RWPE2 (cell line): ENCODE data around the gene KASH5.
A peak's percentile ranks its signal among the peaks of the same experiment; 100 is the strongest.
"Not testable (repeated sequence)": the region's sequence is repeated elsewhere in the genome, so short reads cannot be mapped to it uniquely, and the experiment has no call there.

Experiments
- ATAC-seq: fragments of 200-7000 bp; cut with Tn5 transposase; 3 replicates; pipeline ENCODE4 v1.9.1; 2021; ENCODE audit warnings: low read depth
- DNase-seq: peaks from one replicate; pipeline ENCODE4 v3.0.0-alpha.2; 2020; ENCODE audit warnings: low spot score
- H3K27ac ChIP-seq: fragments of 450-650 bp; 2 replicates; pipeline ENCODE4 v1.5.1; 2017; ENCODE audit warnings: mild to moderate bottlenecking; ENCODE audit not compliant: poor library complexity, severe bottlenecking
- H3K27me3 ChIP-seq: fragments of 250-450 bp; sonication (Bioruptor Pico); 2 replicates; pipeline ENCODE4 v1.5.1; 2021; ENCODE audit warnings: mild to moderate bottlenecking, moderate library complexity; ENCODE audit not compliant: insufficient read depth, poor library complexity, severe bottlenecking
- H3K36me3 ChIP-seq: fragments of 250-450 bp; sonication (Bioruptor Pico); 2 replicates; pipeline ENCODE4 v1.5.1; 2020; ENCODE audit warnings: low read depth, mild to moderate bottlenecking, moderate library complexity
- H3K4me1 ChIP-seq: fragments of 250-450 bp; sonication (Bioruptor Pico); 2 replicates; pipeline ENCODE4 v1.5.1; 2021; ENCODE audit warnings: mild to moderate bottlenecking, moderate library complexity; ENCODE audit not compliant: insufficient read depth, poor library complexity, severe bottlenecking
- H3K4me3 ChIP-seq: fragments of 250-450 bp; sonication (Bioruptor Pico); 2 replicates; pipeline ENCODE4 v1.5.1; 2021; ENCODE audit warnings: mild to moderate bottlenecking, moderate library complexity; ENCODE audit not compliant: severe bottlenecking
- H3K9me3 ChIP-seq: fragments of 250-450 bp; sonication (Bioruptor Pico); 2 replicates; pipeline ENCODE4 v1.5.1; 2021; ENCODE audit warnings: mild to moderate bottlenecking, moderate library complexity; ENCODE audit not compliant: severe bottlenecking
- CTCF ChIP-seq: fragments of 450-650 bp; IDR thresholded peaks from one replicate; pipeline ENCODE4 v1.5.1; 2017; ENCODE audit warnings: mild to moderate bottlenecking, moderate library complexity; ENCODE audit not compliant: poor library complexity, severe bottlenecking

The KASH5 gene

GRCh38 chr19:49453757-49454240, 65.8 kb downstream of the KASH5 start:
- no peak for DNase-seq
- H3K27me3 ChIP-seq: no peaks in the 10 kb centered on the region
- H3K9me3 ChIP-seq: no peaks in the 10 kb centered on the region
- H3K4me1 ChIP-seq: peaks cover 6% of the 10 kb centered on the region
- H3K36me3 ChIP-seq: peaks cover 21% of the 10 kb centered on the region
- no peak for ATAC-seq
- no peak for TF ChIP-seq CTCF
- H3K4me3 ChIP-seq: peak overlapping the region; percentile 47
- peak overlapping the region; percentile 81 for H3K27ac ChIP-seq

GRCh38 chr19:49455773-49456172, 67.7 kb downstream of the KASH5 start:
- no peak for ATAC-seq
- H3K4me3 ChIP-seq: no peak overlapping the region
- peaks cover 6% of the 10 kb centered on the region for H3K4me1 ChIP-seq
- H3K9me3 ChIP-seq: no peaks in the 10 kb centered on the region
- no peak for TF ChIP-seq CTCF
- no peak for DNase-seq
- H3K36me3 ChIP-seq: peaks cover 10% of the 10 kb centered on the region
- H3K27ac ChIP-seq: no peak overlapping the region
- H3K27me3 ChIP-seq: no peaks in the 10 kb centered on the region

GRCh38 chr19:49456326-49456725, 68.3 kb downstream of the KASH5 start:
- no peak overlapping the region for H3K4me3 ChIP-seq
- H3K4me1 ChIP-seq: peaks cover 6% of the 10 kb centered on the region
- ATAC-seq (no peak), DNase-seq (no peak)
- no peak overlapping the region for H3K27ac ChIP-seq
- H3K9me3 ChIP-seq: no peaks in the 10 kb centered on the region
- TF ChIP-seq CTCF: no peak
- H3K36me3 ChIP-seq: peaks cover 10% of the 10 kb centered on the region
- no peaks in the 10 kb centered on the region for H3K27me3 ChIP-seq

- ATAC-seq: no peak
- no peak for TF ChIP-seq CTCF
- Histone ChIP-seq H3K9me3 (no peaks in the 10 kb centered on the region), H3K4me3 (no peak overlapping the region), H3K27me3 (no peaks in the 10 kb centered on the region), H3K27ac (no peak overlapping the region), H3K36me3 (peaks cover 10% of the 10 kb centered on the region), H3K4me1 (peaks cover 6% of the 10 kb centered on the region)
- DNase-seq: no peak
Measured at GRCh38 chr19:49458567-49458903, 70.5 kb downstream of the KASH5 start.

GRCh38 chr19:49459388-49459787, 71.3 kb downstream of the KASH5 start:
- no peak overlapping the region for H3K27ac ChIP-seq
- no peak for TF ChIP-seq CTCF
- H3K9me3 ChIP-seq: no peaks in the 10 kb centered on the region
- H3K4me3 ChIP-seq: no peak overlapping the region
- H3K4me1 ChIP-seq: peaks cover 2% of the 10 kb centered on the region
- ATAC-seq: no peak
- no peaks in the 10 kb centered on the region for H3K27me3 ChIP-seq
- no peak for DNase-seq
- H3K36me3 ChIP-seq: peaks cover 8% of the 10 kb centered on the region

GRCh38 chr19:49461130-49461529, 73.1 kb downstream of the KASH5 start:
- ATAC-seq, H3K9me3 ChIP-seq, H3K27me3 ChIP-seq, H3K36me3 ChIP-seq, H3K27ac ChIP-seq, H3K4me3 ChIP-seq, DNase-seq, H3K4me1 ChIP-seq: not testable (repeated sequence)
